Ishikawa (cell line): ENCODE measurements around the gene ATP6V1G2.

Experiments used
- EGR1 ChIP-seq: IDR thresholded peaks from 2 replicates; pipeline ENCODE4 v1.6.1; 2012
- EP300 ChIP-seq: IDR thresholded peaks from 2 replicates; pipeline ENCODE4 v1.6.1; 2012; ENCODE audit warnings: borderline replicate concordance
- RAD21 ChIP-seq: IDR thresholded peaks from 2 replicates; pipeline ENCODE4 v1.6.1; 2012; ENCODE audit warnings: low read depth
- TCF12 ChIP-seq: IDR thresholded peaks from 2 replicates; pipeline ENCODE4 v1.6.1; 2012; ENCODE audit warnings: low read depth
- TEAD4 ChIP-seq: IDR thresholded peaks from 2 replicates; pipeline ENCODE4 v1.6.1; 2012
- USF1 ChIP-seq: IDR thresholded peaks from 2 replicates; pipeline ENCODE4 v1.6.1; 2012
- YY1 ChIP-seq: IDR thresholded peaks from 2 replicates; pipeline ENCODE4 v1.6.1; 2012; ENCODE audit warnings: low read depth
- TF ChIP-seq, protein P1 (sequence below): IDR thresholded peaks from 2 replicates; pipeline ENCODE4 v1.6.1; 2012; ENCODE audit warnings: low read depth, mild to moderate bottlenecking

DNA sequence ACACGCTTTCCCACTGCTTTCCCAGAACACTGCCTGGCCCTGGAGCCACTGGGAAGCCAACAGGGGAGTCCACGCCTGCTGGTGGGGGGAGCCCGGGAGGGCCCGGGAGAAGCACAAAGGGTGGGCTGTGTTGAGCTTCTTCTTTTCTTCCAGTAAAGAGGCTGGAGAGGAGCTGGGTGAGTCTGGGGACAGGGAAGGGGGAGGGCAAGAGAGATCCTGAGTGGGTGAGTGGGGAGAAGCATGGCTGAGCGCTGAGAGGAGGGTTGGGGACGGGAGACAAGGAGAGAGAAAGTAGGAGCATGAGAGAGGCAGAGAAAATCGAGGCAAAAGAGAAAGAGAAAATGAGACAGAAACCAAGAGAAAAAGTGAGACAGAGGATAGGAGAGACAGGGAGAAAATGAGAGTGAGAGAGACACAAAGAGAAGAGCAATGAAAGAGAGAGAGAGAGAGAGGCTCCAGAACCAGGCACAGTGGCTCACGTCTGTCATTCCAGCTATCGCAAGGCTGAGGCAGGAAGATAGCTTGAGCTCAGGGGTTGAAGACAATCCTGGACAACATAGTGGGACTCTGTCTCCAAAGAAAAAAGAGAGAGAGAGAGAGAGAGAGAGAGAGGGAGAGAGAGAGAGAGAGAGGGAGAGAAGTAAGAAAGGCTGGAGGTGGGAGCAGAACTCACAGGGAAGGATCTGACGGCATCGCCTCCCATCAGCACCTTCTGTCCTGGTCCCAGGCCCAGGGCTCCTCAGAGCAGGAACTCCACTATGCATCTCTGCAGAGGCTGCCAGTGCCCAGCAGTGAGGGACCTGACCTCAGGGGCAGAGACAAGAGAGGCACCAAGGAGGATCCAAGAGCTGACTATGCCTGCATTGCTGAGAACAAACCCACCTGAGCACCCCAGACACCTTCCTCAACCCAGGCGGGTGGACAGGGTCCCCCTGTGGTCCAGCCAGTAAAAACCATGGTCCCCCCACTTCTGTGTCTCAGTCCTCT is 41.7 kb upstream of the ATP6V1G2 start:
- TF ChIP-seq EGR1 = no peak
- TF ChIP-seq YY1 = no peak
- TF ChIP-seq RAD21 = no peak
- no peak for TF ChIP-seq TCF12
- TF ChIP-seq, protein P1, sequence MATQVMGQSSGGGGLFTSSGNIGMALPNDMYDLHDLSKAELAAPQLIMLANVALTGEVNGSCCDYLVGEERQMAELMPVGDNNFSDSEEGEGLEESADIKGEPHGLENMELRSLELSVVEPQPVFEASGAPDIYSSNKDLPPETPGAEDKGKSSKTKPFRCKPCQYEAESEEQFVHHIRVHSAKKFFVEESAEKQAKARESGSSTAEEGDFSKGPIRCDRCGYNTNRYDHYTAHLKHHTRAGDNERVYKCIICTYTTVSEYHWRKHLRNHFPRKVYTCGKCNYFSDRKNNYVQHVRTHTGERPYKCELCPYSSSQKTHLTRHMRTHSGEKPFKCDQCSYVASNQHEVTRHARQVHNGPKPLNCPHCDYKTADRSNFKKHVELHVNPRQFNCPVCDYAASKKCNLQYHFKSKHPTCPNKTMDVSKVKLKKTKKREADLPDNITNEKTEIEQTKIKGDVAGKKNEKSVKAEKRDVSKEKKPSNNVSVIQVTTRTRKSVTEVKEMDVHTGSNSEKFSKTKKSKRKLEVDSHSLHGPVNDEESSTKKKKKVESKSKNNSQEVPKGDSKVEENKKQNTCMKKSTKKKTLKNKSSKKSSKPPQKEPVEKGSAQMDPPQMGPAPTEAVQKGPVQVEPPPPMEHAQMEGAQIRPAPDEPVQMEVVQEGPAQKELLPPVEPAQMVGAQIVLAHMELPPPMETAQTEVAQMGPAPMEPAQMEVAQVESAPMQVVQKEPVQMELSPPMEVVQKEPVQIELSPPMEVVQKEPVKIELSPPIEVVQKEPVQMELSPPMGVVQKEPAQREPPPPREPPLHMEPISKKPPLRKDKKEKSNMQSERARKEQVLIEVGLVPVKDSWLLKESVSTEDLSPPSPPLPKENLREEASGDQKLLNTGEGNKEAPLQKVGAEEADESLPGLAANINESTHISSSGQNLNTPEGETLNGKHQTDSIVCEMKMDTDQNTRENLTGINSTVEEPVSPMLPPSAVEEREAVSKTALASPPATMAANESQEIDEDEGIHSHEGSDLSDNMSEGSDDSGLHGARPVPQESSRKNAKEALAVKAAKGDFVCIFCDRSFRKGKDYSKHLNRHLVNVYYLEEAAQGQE = no peak
- no peak for TF ChIP-seq EP300
- TF ChIP-seq USF1 = no peak
- no peak for TF ChIP-seq TEAD4
